Skeletal muscle tissue (tissue), 4 donors: ENCODE results near the gene VPS54. TPM values are rescaled to one million over a fixed set of nuclear protein-coding genes. Genes with fewer than 3 reads are reported as not detected.

ENCODE experiments used
- H3K27ac ChIP-seq: one replicate; pipeline ENCODE4 v1.7.0; 2013; ENCODE audit warnings: mild to moderate bottlenecking, low read depth, low read length, inconsistent platforms
- H3K27me3 ChIP-seq, 3 donors: one replicate each; pipeline ENCODE4 v1.7.0; 2013; ENCODE audit warnings: low read length in 3 of 3; ENCODE audit not compliant: control insufficient read depth in 3 of 3, insufficient read depth in 3 of 3
- H3K36me3 ChIP-seq, 3 donors: one replicate each; pipeline ENCODE4 v1.7.0; 2013; ENCODE audit warnings: low read length in 3 of 3; ENCODE audit not compliant: control insufficient read depth in 3 of 3, insufficient read depth in 3 of 3
- H3K4me1 ChIP-seq, 3 donors: one replicate each; pipeline ENCODE4 v1.7.0; 2013; ENCODE audit warnings: low read length in 3 of 3, mild to moderate bottlenecking in 3 of 3; ENCODE audit not compliant: control insufficient read depth in 3 of 3, insufficient read depth in 3 of 3
- H3K4me3 ChIP-seq, 3 donors: one replicate each; pipeline ENCODE4 v1.7.0; 2013; ENCODE audit warnings: low read length in 3 of 3
- H3K9ac ChIP-seq, 3 donors: one replicate each; pipeline ENCODE4 v1.7.0; 2013; ENCODE audit warnings: low read length in 3 of 3, mild to moderate bottlenecking in 3 of 3, moderate library complexity in 2 of 3, low read depth in 1 of 3
- H3K9me3 ChIP-seq, 3 donors: one replicate each; pipeline ENCODE4 v1.7.0; 2013; ENCODE audit warnings: low read length in 3 of 3; ENCODE audit not compliant: control insufficient read depth in 3 of 3
- total RNA-seq: library from RNA; depleted of rRNA; stranded (reverse); fragments of >200 nt; gene quantifications from one replicate; pipeline ENCODE4 v1.2.3, GENCODE V29; 2014
- donor health status: Osteomylitis.

VPS54 gene
- total RNA-seq, 1 donor from 2014 or later = 25.1 TPM

- H3K4me1 ChIP-seq = peaks cover 15 to 28% (median 18%) of the 10 kb centered on the region in 3 donors
- H3K4me3 ChIP-seq = no peak overlapping the region
- H3K9me3 ChIP-seq = no peaks in the 10 kb centered on the region
- H3K9ac ChIP-seq = no peak overlapping the region
- no peaks in the 10 kb centered on the region for H3K27me3 ChIP-seq
- peak overlapping the region; percentile 55 for H3K27ac ChIP-seq
- peaks cover 10 to 35% (median 17%) of the 10 kb centered on the region in 3 donors for H3K36me3 ChIP-seq
These were observed 155.5 kb downstream of the VPS54 start for GRCh38 chr2:63863707-63864106.

GRCh38 chr2:63862806-63863205 is 156.4 kb downstream of the VPS54 start:
- Histone ChIP-seq H3K9me3 (no peaks in the 10 kb centered on the region), H3K27ac (peak overlapping the region; percentile 55), H3K9ac (no peak overlapping the region), H3K4me3 (no peak overlapping the region), H3K36me3 (peaks cover 13 to 43% (median 21%) of the 10 kb centered on the region in 3 donors), H3K27me3 (no peaks in the 10 kb centered on the region), H3K4me1 (peaks cover 15 to 28% (median 18%) of the 10 kb centered on the region in 3 donors)

- H3K27ac ChIP-seq = no peak overlapping the region
- no peaks in the 10 kb centered on the region for H3K9me3 ChIP-seq
- no peak overlapping the region for H3K9ac ChIP-seq
- H3K27me3 ChIP-seq = no peaks in the 10 kb centered on the region
- peaks cover 15 to 28% (median 15%) of the 10 kb centered on the region in 3 donors for H3K4me1 ChIP-seq
- H3K36me3 ChIP-seq = peaks cover 18 to 48% (median 27%) of the 10 kb centered on the region in 3 donors
- H3K4me3 ChIP-seq = no peak overlapping the region
These were observed 157.9 kb downstream of the VPS54 start for GRCh38 chr2:63861220-63861822.

GRCh38 chr2:63858291-63858690 is 160.9 kb downstream of the VPS54 start:
- no peaks in the 10 kb centered on the region for H3K9me3 ChIP-seq
- H3K27ac ChIP-seq = no peak overlapping the region
- H3K36me3 ChIP-seq = peaks cover 18 to 39% (median 23%) of the 10 kb centered on the region in 3 donors
- H3K9ac ChIP-seq = no peak overlapping the region
- no peaks in the 10 kb centered on the region for H3K27me3 ChIP-seq
- H3K4me3 ChIP-seq = no peak overlapping the region
- peaks cover 20 to 25% (median 24%) of the 10 kb centered on the region in 3 donors for H3K4me1 ChIP-seq

- Histone ChIP-seq H3K9me3 (no peaks in the 10 kb centered on the region), H3K36me3 (peaks cover 18 to 27% (median 23%) of the 10 kb centered on the region in 3 donors), H3K27ac (peak overlapping the region; percentile 72), H3K27me3 (no peaks in the 10 kb centered on the region), H3K4me3 (peak overlapping the region in 1 of 3 donors; percentile 15), H3K4me1 (peaks cover 36 to 40% (median 37%) of the 10 kb centered on the region in 3 donors), H3K9ac (peak overlapping the region in 1 of 3 donors; percentile 51)
These were observed 163.0 kb downstream of the VPS54 start for GRCh38 chr2:63856303-63856603.

- H3K36me3 ChIP-seq = peaks cover 18 to 27% (median 23%) of the 10 kb centered on the region in 3 donors
- H3K9ac ChIP-seq = peak overlapping the region in 2 of 3 donors; percentile 40 to 51
- H3K27ac ChIP-seq = peak overlapping the region; percentile 72
- H3K27me3 ChIP-seq = no peaks in the 10 kb centered on the region
- H3K4me3 ChIP-seq = peak overlapping the region in 1 of 3 donors; percentile 15
- H3K9me3 ChIP-seq = no peaks in the 10 kb centered on the region
- H3K4me1 ChIP-seq = peaks cover 35 to 44% (median 40%) of the 10 kb centered on the region in 3 donors
These were observed 163.6 kb downstream of the VPS54 start for GRCh38 chr2:63855418-63856302.

- peaks cover 8 to 14% (median 10%) of the 10 kb centered on the region in 3 donors for H3K36me3 ChIP-seq
- H3K27ac ChIP-seq = peak overlapping the region; percentile 68
- no peaks in the 10 kb centered on the region for H3K27me3 ChIP-seq
- peak overlapping the region in 1 of 3 donors; percentile 25 for H3K9ac ChIP-seq
- H3K4me1 ChIP-seq = peaks cover 48 to 55% (median 51%) of the 10 kb centered on the region in 3 donors
- peak overlapping the region in 2 of 3 donors; percentile 9 to 20 for H3K4me3 ChIP-seq
- H3K9me3 ChIP-seq = no peaks in the 10 kb centered on the region
These were observed 165.5 kb downstream of the VPS54 start for GRCh38 chr2:63853527-63854310.

GRCh38 chr2:63851691-63852311 is 167.4 kb downstream of the VPS54 start:
- Histone ChIP-seq H3K27ac (no peak overlapping the region), H3K4me3 (no peak overlapping the region), H3K36me3 (no peaks in the 10 kb centered on the region), H3K9ac (no peak overlapping the region), H3K9me3 (no peaks in the 10 kb centered on the region), H3K4me1 (peaks cover 53 to 59% (median 54%) of the 10 kb centered on the region in 3 donors), H3K27me3 (no peaks in the 10 kb centered on the region)

- H3K27me3 ChIP-seq = no peaks in the 10 kb centered on the region
- no peak overlapping the region for H3K27ac ChIP-seq
- H3K36me3 ChIP-seq = no peaks in the 10 kb centered on the region
- no peak overlapping the region for H3K4me3 ChIP-seq
- H3K9ac ChIP-seq = no peak overlapping the region
- H3K9me3 ChIP-seq = no peaks in the 10 kb centered on the region
- H3K4me1 ChIP-seq = peaks cover 59 to 62% (median 60%) of the 10 kb centered on the region in 3 donors
These were observed 168.6 kb downstream of the VPS54 start for GRCh38 chr2:63850649-63851048.
